HG02759 (cell line): ENCODE results near the gene BICD1.
"Not testable (repeated sequence)": the region's sequence is repeated elsewhere in the genome, so short reads cannot be mapped to it uniquely, and the experiment has no call there.

Experiments used
- ATAC-seq: cut with Tn5 transposase; IDR thresholded peaks from one replicate; pipeline ENCODE4 v1.9.1; 2021; ENCODE audit warnings: mild to moderate bottlenecking, moderate library complexity; ENCODE audit not compliant: unreplicated experiment

BICD1 gene

GRCh38 chr12:32183650-32184049 is 77.0 kb downstream of the BICD1 start:
- no peak for ATAC-seq

GRCh38 chr12:32187127-32187526 is 80.5 kb downstream of the BICD1 start:
- ATAC-seq, result not testable (repeated sequence)

- no peak for ATAC-seq
Measured at GRCh38 chr12:32191445-32191844, 84.8 kb downstream of the BICD1 start.

GRCh38 chr12:32196250-32197198 is 89.9 kb downstream of the BICD1 start:
- no peak for ATAC-seq

- no peak for ATAC-seq
Measured at GRCh38 chr12:32197421-32197820, 90.8 kb downstream of the BICD1 start.

- no peak for ATAC-seq
Measured at GRCh38 chr12:32198555-32198954, 91.9 kb downstream of the BICD1 start.

GRCh38 chr12:32201096-32201495 is 94.4 kb downstream of the BICD1 start:
- no peak for ATAC-seq

- no peak for ATAC-seq
Measured at GRCh38 chr12:32201976-32202375, 95.3 kb downstream of the BICD1 start.

- ATAC-seq, result no peak
Measured at GRCh38 chr12:32205731-32206130, 99.1 kb downstream of the BICD1 start.

GRCh38 chr12:32208355-32208754 is 101.7 kb downstream of the BICD1 start:
- no peak for ATAC-seq

- no peak for ATAC-seq
Measured at GRCh38 chr12:32211066-32211899, 104.6 kb downstream of the BICD1 start.

- ATAC-seq, result no peak
Measured at GRCh38 chr12:32211900-32212156, 105.2 kb downstream of the BICD1 start.

- ATAC-seq, result no peak
Measured at GRCh38 chr12:32214723-32215122, 108.1 kb downstream of the BICD1 start.

GRCh38 chr12:32217354-32218310 is 111.0 kb downstream of the BICD1 start:
- ATAC-seq, result no peak

- ATAC-seq, result no peak
Measured at GRCh38 chr12:32223941-32224340, 117.3 kb downstream of the BICD1 start.

- ATAC-seq, result no peak
Measured at GRCh38 chr12:32226768-32227167, 120.1 kb downstream of the BICD1 start.

GRCh38 chr12:32229971-32230612 is 123.4 kb downstream of the BICD1 start:
- ATAC-seq, result no peak

GRCh38 chr12:32230613-32230993 is 124.0 kb downstream of the BICD1 start:
- ATAC-seq, result peak; percentile 58

- ATAC-seq, result not testable (repeated sequence)
Measured at GRCh38 chr12:32231361-32231760, 124.7 kb downstream of the BICD1 start.

- no peak for ATAC-seq
Measured at GRCh38 chr12:32233568-32233967, 126.9 kb downstream of the BICD1 start.
